Body of pancreas (tissue), 4 donors: ENCODE results near the gene NLGN1.

Source experiments
- CTCF ChIP-seq, 7 experiments: fragments of 450-650 bp in 4 of 7; fragments of 200-600 bp in 3 of 7; sonication (generic) in 3 of 7; IDR thresholded peaks; one replicate each; pipeline ENCODE4 v1.5.1; 2016 to 2019; ENCODE audit warnings: antibody characterized with exemption in 7 of 7
- POLR2A ChIP-seq, 3 donors: fragments of 450-650 bp; IDR thresholded peaks; one replicate each; pipeline ENCODE4 v1.6.1; 2016; ENCODE audit warnings: antibody characterized with exemption in 3 of 3, mild to moderate bottlenecking in 2 of 3

GRCh38 chr3:173465898-173466678, 68.5 kb downstream of the NLGN1 start:
- TF ChIP-seq CTCF (IDR thresholded peaks at IDR 0.05) = no peak
- TF ChIP-seq POLR2A (IDR thresholded peaks at IDR 0.05) = no peak
